ENCODE data around the gene KLF3. TPM values are rescaled to one million over a fixed set of nuclear protein-coding genes. Genes with fewer than 3 reads are reported as not detected.

KLF3 gene
- total and polyA plus RNA-seq, 2 of the 4 experiments (the other 2 are of a cell fraction), result 8.2 to 12.6 TPM

DNA sequence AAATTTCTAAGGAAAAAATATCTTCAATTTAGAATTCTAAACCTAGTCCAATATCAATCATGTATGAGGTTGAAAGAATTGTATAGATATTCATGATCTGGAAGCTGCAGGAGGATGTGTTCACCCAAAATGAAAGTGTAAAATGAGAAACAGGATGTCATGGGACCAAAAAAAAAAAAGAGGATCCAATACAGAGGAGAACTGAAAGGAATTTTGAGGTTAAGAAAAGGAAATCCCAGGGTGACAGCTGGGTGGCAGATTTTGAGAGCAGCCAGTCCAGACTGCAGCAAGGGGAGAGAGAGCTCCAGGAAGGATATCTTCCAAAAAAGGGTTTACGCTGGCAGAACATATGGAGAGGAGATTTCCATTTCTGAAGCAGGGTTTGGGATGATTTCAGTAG, 79.9 kb downstream of the KLF3 start:
- Histone ChIP-seq H3K23ac (ENCODE audit: low read depth, low read length) (no peak overlapping the region), H3K27ac (ENCODE audit: insufficient read depth, low read length) (no peak overlapping the region), H2AK9ac (replicated peaks; ENCODE audit: low read depth, low read length, poor library complexity) (no peak overlapping the region), H4K91ac (ENCODE audit: insufficient read depth, low read depth, low read length) (no peak overlapping the region), H3K9me1 (ENCODE audit: insufficient read depth, low read length) (no peaks in the 10 kb centered on the region), H3K4ac (ENCODE audit: low read depth, low read length) (no peak overlapping the region), H2BK20ac (ENCODE audit: low read depth, low read length) (no peak overlapping the region), H2BK120ac (ENCODE audit: low read depth, low read length) (no peak overlapping the region), H3K9me3 (ENCODE audit: control insufficient read depth, insufficient read depth, low read length) (peaks cover 8% of the 10 kb centered on the region), H3K4me3 (ENCODE audit: insufficient read depth, low read depth, low read length) (no peak overlapping the region), H2BK15ac (ENCODE audit: low read depth, low read length) (no peak overlapping the region), H4K5ac (ENCODE audit: low read depth, low read length) (no peak overlapping the region), H3K27me3 (ENCODE audit: control insufficient read depth, insufficient read depth, low read length) (peaks cover 2% of the 10 kb centered on the region), H3K18ac (ENCODE audit: low read depth, low read length) (no peak overlapping the region), H3K56ac (ENCODE audit: extremely low read depth, insufficient read depth, low read length) (no peak overlapping the region), H4K8ac (ENCODE audit: low read depth in 2 of 2, low read length in 2 of 2) (no peak overlapping the region), H4K20me1 (ENCODE audit: insufficient read depth, low read length) (no peaks in the 10 kb centered on the region), H3K79me1 (ENCODE audit: low read depth in 1 of 2, low read length in 2 of 2) (no peaks in the 10 kb centered on the region), H3K36me3 (ENCODE audit: control insufficient read depth, insufficient read depth, low read length) (no peaks in the 10 kb centered on the region), H2BK5ac (ENCODE audit: low read depth, low read length, poor library complexity, severe bottlenecking) (no peak overlapping the region), H3K4me2 (ENCODE audit: low read depth, low read length) (no peak overlapping the region), H3K9ac (ENCODE audit: low read depth, low read length) (no peak overlapping the region), H3K14ac (replicated peaks; ENCODE audit: low read depth, low read length) (no peak overlapping the region), H2AFZ (replicated peaks; ENCODE audit: low read length, poor library complexity) (no peak overlapping the region), H3K4me1 (ENCODE audit: control insufficient read depth, insufficient read depth, low read length) (no peaks in the 10 kb centered on the region), H2AK5ac (ENCODE audit: low read depth, low read length) (no peak overlapping the region)
- in situ Hi-C loops (cut with MboI; ENCODE audit: low sequenced_read_pairs) (no loop called here), dilution Hi-C loops (cut with HindIII; ENCODE audit: low sequenced_read_pairs, unreplicated experiment) (no loop called here), intact Hi-C loops (cut with micrococcal nuclease) (no loop called here)
- DNase-seq (no peak), ATAC-seq (ENCODE audit: low read depth) (no peak)
- BruUV-seq (replicated peaks), result no TSS peak
- no peak for TF ChIP-seq RAD21 (IDR thresholded peaks at IDR 0.05; ENCODE audit: low read length)
- no peak for TF ChIP-seq MAZ (IDR thresholded peaks at IDR 0.05; ENCODE audit: borderline replicate concordance, low read depth, low read length)
- no peak for TF ChIP-seq SMC3 (IDR thresholded peaks at IDR 0.05; ENCODE audit: low read depth, low read length)
- TF ChIP-seq POLR2A (IDR thresholded peaks at IDR 0.05; ENCODE audit: low read depth, low read length), result no peak
- no CpG with 5 or more reads among the region's 1 CpG for WGBS, 2 experiments (ENCODE audit: extremely low coverage in 2 of 2, insufficient read length in 1 of 2)
- CTCF ChIA-PET, result interaction anchor here (0.6 to 1.1 kb wide), 4 partner anchors 13 to 565 kb away, joined by 3 read pairs; no protein-coding TSS in a partner anchor
- POLR2A ChIA-PET (ENCODE audit: unreplicated experiment), result no interaction called here
